GM23248 (cell line): Measurements from ENCODE around the gene MAP3K20. TPM values are rescaled to one million over a fixed set of nuclear protein-coding genes. Genes with fewer than 3 reads are reported as not detected.
"Not testable (repeated sequence)": the region's sequence is repeated elsewhere in the genome, so short reads cannot be mapped to it uniquely, and the experiment has no call there.

Experiments used
- DNase-seq: peaks from one replicate; pipeline ENCODE4 v3.0.0-alpha.2; 2015
- H2AFZ ChIP-seq: fragments of 200-600 bp; sonication (generic); 2 replicates; pipeline ENCODE4 v1.6.1; 2016; ENCODE audit warnings: antibody characterized with exemption
- H3F3A ChIP-seq: fragments of 200-600 bp; sonication (generic); 2 replicates; pipeline ENCODE4 v1.6.1; 2016; ENCODE audit warnings: mild to moderate bottlenecking, antibody characterized with exemption, mixed run types; ENCODE audit not compliant: insufficient read depth
- H3K27ac ChIP-seq: fragments of 200-600 bp; sonication (generic); 2 replicates; pipeline ENCODE4 v1.5.1; 2016; ENCODE audit warnings: mild to moderate bottlenecking
- H3K27me3 ChIP-seq: fragments of 200-600 bp; sonication (generic); replicated peaks from 2 replicates; pipeline ENCODE4 v1.6.1; 2016; ENCODE audit warnings: mild to moderate bottlenecking; ENCODE audit not compliant: insufficient read depth
- H3K36me3 ChIP-seq: fragments of 200-600 bp; sonication (generic); 2 replicates; pipeline ENCODE4 v1.6.1; 2016; ENCODE audit warnings: low read depth, mild to moderate bottlenecking
- H3K4me1 ChIP-seq: fragments of 200-600 bp; sonication (generic); 2 replicates; pipeline ENCODE4 v1.6.1; 2016; ENCODE audit warnings: mild to moderate bottlenecking; ENCODE audit not compliant: insufficient read depth
- H3K4me2 ChIP-seq: fragments of 200-600 bp; sonication (generic); one replicate; pipeline ENCODE4 v1.6.1; 2016; ENCODE audit warnings: mild to moderate bottlenecking; ENCODE audit not compliant: unreplicated experiment
- H3K4me3 ChIP-seq: fragments of 200-600 bp; sonication (generic); 2 replicates; pipeline ENCODE4 v1.5.1; 2016; ENCODE audit warnings: mild to moderate bottlenecking
- H3K79me2 ChIP-seq: fragments of 200-600 bp; sonication (generic); 2 replicates; pipeline ENCODE4 v1.6.1; 2016; ENCODE audit warnings: mild to moderate bottlenecking; ENCODE audit not compliant: insufficient read depth
- H3K9ac ChIP-seq: fragments of 200-600 bp; sonication (generic); 2 replicates; pipeline ENCODE4 v1.6.1; 2016; ENCODE audit warnings: mild to moderate bottlenecking
- H3K9me2 ChIP-seq: fragments of 200-600 bp; sonication (generic); 2 replicates; pipeline ENCODE4 v1.6.1; 2016; ENCODE audit warnings: mixed run types, mild to moderate bottlenecking, moderate library complexity; ENCODE audit not compliant: insufficient read depth
- H3K9me3 ChIP-seq: fragments of 200-600 bp; sonication (generic); one replicate; pipeline ENCODE4 v1.6.1; 2017; ENCODE audit warnings: low read depth
- H4K20me1 ChIP-seq: fragments of 200-600 bp; sonication (generic); 2 replicates; pipeline ENCODE4 v1.6.0; 2016; ENCODE audit not compliant: insufficient read depth
- EZH2 ChIP-seq: fragments of 200-600 bp; sonication (generic); IDR thresholded peaks from 2 replicates; pipeline ENCODE4 v1.6.1; 2018; ENCODE audit warnings: antibody characterized with exemption, mild to moderate bottlenecking; ENCODE audit not compliant: insufficient read depth, poor library complexity, severe bottlenecking
- EZH2phosphoT487 ChIP-seq: fragments of 200-600 bp; sonication (generic); IDR thresholded peaks from 2 replicates; pipeline ENCODE4 v1.6.1; 2018; ENCODE audit warnings: antibody characterized with exemption, moderate library complexity, mild to moderate bottlenecking, low read depth; ENCODE audit not compliant: insufficient read depth
- WGBS, 2 experiments: methylation state at CpG; one replicate each; pipeline ENCODE4 v1.1.6; 2015 to 2017; ENCODE audit warnings: low lambda C conversion rate in 2 of 2, low coverage in 1 of 2; ENCODE audit errors: missing lambda C conversion rate in 2 of 2; 5-methylcytosine and 5-hydroxymethylcytosine counted together
- in situ Hi-C: fragments of 300-500 bp; cut with MboI; formaldehyde crosslinking; loops from 2 replicates; pipeline ENCODE4 v1.15.0; 2020
- polyA plus RNA-seq: library from polyadenylated mRNA; unstranded; fragments of >200 nt; fragmentation: Nextera tagmentation; extraction: Ambion mirVana; gene quantifications from 2 replicates; pipeline ENCODE4 v1.2.1, GENCODE V29; 2016
- total RNA-seq: library from RNA; depleted of rRNA; stranded (reverse); fragments of >200 nt; shearing (Covaris generic); gene quantifications from 2 replicates; pipeline ENCODE4 v1.2.3, GENCODE V29; 2014

Gene MAP3K20
- total and polyA plus RNA-seq, 2 experiments from 2014 or later: 55.0 to 68.9 TPM

DNA sequence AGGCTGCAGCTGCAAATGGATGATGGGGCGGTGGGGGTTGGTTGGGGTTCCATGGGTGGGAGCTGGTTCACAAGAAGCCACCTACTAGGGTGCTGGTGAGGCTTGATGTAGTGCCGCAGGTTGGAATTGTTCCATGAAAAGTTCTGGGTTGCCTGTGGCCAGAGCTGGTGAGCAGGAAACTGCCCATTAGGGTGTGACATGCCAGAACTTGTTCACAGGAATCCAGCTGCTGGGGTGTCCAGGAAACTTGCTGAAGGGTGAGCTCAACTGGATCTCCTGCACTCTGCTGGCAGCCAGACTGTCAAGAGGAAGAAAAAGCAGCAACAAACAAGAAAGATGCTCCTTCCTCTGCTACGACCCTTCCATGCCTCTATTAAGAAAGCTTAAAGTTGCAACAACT, 48.8 kb downstream of the MAP3K20 start:
- peaks cover 27% of the 10 kb centered on the region for H3F3A ChIP-seq
- H3K27me3 ChIP-seq: no peaks in the 10 kb centered on the region
- no peak overlapping the region for H3K9ac ChIP-seq
- no peak overlapping the region for H3K4me3 ChIP-seq
- DNase-seq: peak; percentile 44
- no peaks in the 10 kb centered on the region for H3K9me2 ChIP-seq
- H4K20me1 ChIP-seq: no peaks in the 10 kb centered on the region; the same call in 1 of the 2 replicates
- WGBS, 2 experiments: 82% methylated on average over 3 of the region's 3 CpGs
- H3K9me3 ChIP-seq: no peaks in the 10 kb centered on the region
- H3K27ac ChIP-seq: no peak overlapping the region
- H3K36me3 ChIP-seq: peaks cover 5% of the 10 kb centered on the region; the same call in 1 of the 2 replicates
- in situ Hi-C loops: no loop called here
- peaks cover 50% of the 10 kb centered on the region for H3K4me1 ChIP-seq
- no peak overlapping the region for H2AFZ ChIP-seq
- TF ChIP-seq EZH2: no peak
- TF ChIP-seq EZH2phosphoT487: no peak
- H3K4me2 ChIP-seq: no peak overlapping the region
- H3K79me2 ChIP-seq: peaks cover 78% of the 10 kb centered on the region

DNA sequence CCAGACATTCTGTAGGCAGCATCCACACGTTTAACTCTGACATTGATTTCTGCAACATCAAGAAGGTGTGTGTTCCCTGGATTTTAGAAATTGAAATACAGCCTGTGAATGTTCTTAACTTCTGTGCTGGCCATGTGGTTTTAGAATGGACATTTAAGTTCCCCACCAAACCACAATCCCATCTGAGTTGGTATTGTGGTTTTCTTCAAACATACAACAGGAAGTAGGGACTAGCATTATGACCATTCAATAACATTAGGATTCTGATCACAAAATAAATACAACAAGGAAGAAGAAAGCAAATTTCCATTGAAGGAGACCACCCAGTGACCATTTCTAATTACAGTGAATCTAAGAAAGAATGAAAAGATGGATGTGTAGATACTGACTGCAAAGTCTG, 51.2 kb downstream of the MAP3K20 start:
- H4K20me1 ChIP-seq: no peaks in the 10 kb centered on the region; the same call in 1 of the 2 replicates
- no peak overlapping the region for H3K9ac ChIP-seq
- 8 to 24% methylated on average over 1 of the region's 1 CpG for WGBS, 2 experiments
- DNase-seq: no peak
- H3K27me3 ChIP-seq: no peaks in the 10 kb centered on the region
- H3F3A ChIP-seq: peaks cover 12% of the 10 kb centered on the region
- H2AFZ ChIP-seq: no peak overlapping the region
- H3K4me3 ChIP-seq: no peak overlapping the region
- H3K4me1 ChIP-seq: peaks cover 49% of the 10 kb centered on the region
- H3K27ac ChIP-seq: no peak overlapping the region
- peaks cover 8% of the 10 kb centered on the region; the same call in 1 of the 2 replicates for H3K36me3 ChIP-seq
- in situ Hi-C loops: no loop called here
- no peaks in the 10 kb centered on the region for H3K9me2 ChIP-seq
- no peaks in the 10 kb centered on the region for H3K9me3 ChIP-seq
- no peak overlapping the region for H3K4me2 ChIP-seq
- TF ChIP-seq EZH2 (no peak), EZH2phosphoT487 (no peak)
- H3K79me2 ChIP-seq: peaks cover 91% of the 10 kb centered on the region

DNA sequence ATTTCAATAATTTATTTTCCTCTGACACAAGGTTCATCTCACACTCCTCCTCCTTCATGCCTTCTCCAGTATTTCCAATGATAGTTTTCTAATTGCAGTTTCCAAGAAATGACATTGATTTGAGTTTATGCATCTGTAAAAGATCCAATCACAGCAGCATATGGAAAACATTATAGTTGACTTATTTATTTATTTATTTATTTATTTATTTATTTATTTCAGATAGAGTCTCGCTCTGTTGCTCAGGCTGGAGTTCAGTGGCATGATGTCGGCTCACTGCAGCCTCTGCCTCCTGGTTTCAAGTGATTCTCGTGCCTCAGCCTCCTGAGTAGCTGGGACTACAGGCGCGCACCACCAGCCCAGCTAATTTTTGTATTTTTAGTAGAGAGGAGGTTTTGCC, 52.5 kb downstream of the MAP3K20 start:
- WGBS, 2 experiments: 99 to 100% methylated on average over 5 of the region's 5 CpGs
- H4K20me1 ChIP-seq, H3K9me2 ChIP-seq, H3K9me3 ChIP-seq, DNase-seq, H3K4me2 ChIP-seq, H2AFZ ChIP-seq, H3K27me3 ChIP-seq, H3K36me3 ChIP-seq, H3F3A ChIP-seq, H3K9ac ChIP-seq, H3K27ac ChIP-seq, in situ Hi-C loops, H3K4me3 ChIP-seq: not testable (repeated sequence)
- peaks cover 41% of the 10 kb centered on the region for H3K4me1 ChIP-seq
- H3K79me2 ChIP-seq: peaks cover 78% of the 10 kb centered on the region

DNA sequence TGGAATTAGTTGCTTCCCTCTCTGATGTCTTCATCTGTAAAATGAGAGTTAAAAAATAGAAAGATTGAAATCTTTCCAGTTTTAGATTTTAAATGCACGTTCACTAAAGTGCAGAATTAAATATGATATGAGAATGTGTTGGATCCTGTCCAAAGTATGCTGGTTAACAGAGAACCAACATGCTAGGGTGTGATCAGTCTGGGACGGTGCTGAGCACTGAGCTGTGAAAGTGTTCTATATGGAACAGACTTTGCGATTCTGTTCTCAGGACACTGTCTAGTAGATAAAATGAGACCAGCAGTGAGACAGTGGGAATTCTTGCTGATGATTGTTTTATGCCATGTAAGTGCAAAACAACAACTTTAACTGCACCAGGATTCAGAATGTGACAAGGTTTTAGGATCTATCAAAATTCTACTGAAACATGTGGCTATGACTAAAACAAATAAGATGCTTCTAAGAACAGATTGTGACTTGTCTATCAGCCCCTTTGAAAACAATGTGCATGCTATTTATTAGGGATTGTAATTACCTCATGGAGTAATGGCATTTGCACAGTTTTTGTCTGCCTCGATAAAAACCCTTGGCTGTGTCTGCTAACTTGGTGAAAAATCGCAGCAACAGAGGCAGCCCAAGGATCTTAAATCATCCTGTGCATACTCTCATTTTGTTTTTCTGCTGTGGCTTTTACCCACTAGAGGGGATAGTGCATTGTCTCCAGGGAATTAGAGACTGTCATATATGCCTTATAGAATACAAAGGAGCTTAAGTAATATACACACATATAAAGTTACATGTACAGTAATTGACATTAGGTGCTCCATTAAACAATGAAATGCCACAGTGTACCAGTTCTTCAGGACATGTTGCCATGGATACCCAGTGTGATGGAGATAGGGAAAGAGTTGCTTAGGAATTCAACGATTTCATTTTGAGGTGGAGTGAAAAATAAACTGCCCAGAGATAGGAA, 55.1 kb downstream of the MAP3K20 start:
- H3K27me3 ChIP-seq: no peaks in the 10 kb centered on the region
- no peak overlapping the region for H2AFZ ChIP-seq
- H3F3A ChIP-seq: no peaks in the 10 kb centered on the region
- H3K36me3 ChIP-seq: peaks cover 8% of the 10 kb centered on the region; the same call in 1 of the 2 replicates
- TF ChIP-seq EZH2: no peak
- TF ChIP-seq EZH2phosphoT487: no peak
- H3K4me1 ChIP-seq: peaks cover 18% of the 10 kb centered on the region; the same call in 1 of the 2 replicates
- no peak for DNase-seq
- H3K4me2 ChIP-seq: no peak overlapping the region
- 28 to 31% methylated on average over 6 of the region's 6 CpGs for WGBS, 2 experiments
- H3K9me2 ChIP-seq: no peaks in the 10 kb centered on the region
- no peak overlapping the region for H3K27ac ChIP-seq
- in situ Hi-C loops: no loop called here
- no peaks in the 10 kb centered on the region; the same call in 1 of the 2 replicates for H4K20me1 ChIP-seq
- no peak overlapping the region for H3K4me3 ChIP-seq
- H3K9me3 ChIP-seq: no peaks in the 10 kb centered on the region
- H3K79me2 ChIP-seq: peaks cover 66% of the 10 kb centered on the region
- H3K9ac ChIP-seq: no peak overlapping the region
